ENCODE data around the gene ADGRF5. TPM values are rescaled to one million over a fixed set of nuclear protein-coding genes. Genes with fewer than 3 reads are reported as not detected.

ADGRF5 gene
- polyA plus RNA-seq, 5 donors = 92.2 to 166 (median 130) TPM

DNA sequence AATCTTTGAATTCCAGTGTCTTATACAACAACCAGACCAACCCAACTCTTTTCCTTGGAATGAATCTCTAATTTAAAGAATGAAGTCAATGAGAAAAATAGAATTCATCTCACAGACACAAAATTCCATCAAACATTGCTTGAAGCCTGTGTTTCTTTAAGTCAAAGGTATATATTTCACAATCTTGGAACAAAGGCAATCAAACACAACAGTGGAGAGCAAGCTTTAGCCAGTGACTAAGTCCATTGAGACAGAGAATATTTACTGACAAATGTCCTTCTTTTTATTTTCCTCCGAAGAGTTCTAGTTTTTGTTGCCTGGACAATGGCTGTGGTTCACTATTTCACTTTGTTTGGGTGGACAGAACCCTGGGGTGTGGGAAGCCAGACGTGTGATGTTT lies 92.8 kb downstream of the ADGRF5 start:
- DNase-seq = no peak

DNA sequence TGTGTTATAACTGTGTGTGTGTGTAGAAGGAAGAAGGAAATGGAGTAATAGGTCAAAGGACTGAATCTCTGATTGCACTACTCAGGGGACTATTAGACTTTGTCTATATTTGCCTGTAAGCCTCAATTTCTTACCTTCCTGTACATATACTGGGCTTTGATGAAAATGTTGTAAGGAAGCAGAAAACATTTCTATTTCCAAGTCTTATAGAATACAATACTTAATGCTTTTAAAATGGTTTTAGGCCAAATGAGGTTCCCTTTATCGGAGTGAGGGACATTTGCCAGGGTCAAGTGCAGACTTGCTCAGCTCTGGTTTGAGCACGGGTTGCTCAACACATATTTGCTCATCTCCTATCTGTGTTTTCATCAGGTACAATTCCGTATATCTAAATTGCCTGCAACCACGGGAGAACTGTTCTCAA lies 100.3 kb downstream of the ADGRF5 start:
- DNase-seq = no peak

DNA sequence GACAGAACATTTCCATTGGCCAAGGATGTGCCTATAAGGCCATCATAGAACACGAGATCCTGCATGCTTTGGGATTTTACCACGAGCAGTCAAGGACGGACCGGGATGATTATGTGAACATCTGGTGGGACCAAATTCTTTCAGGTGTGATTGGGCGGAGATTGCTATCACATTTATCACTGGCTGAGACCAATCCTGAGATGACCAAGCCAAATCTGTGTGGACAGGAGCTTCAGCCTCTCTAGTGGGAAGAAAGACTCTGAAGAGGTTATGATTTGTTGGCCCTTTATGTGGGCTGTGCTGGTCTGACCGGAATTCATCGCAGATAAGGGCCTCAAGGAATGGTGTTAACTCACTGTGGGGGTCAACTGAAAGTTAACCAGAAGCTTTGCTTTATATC lies 102.2 kb downstream of the ADGRF5 start:
- DNase-seq = no peak

DNA sequence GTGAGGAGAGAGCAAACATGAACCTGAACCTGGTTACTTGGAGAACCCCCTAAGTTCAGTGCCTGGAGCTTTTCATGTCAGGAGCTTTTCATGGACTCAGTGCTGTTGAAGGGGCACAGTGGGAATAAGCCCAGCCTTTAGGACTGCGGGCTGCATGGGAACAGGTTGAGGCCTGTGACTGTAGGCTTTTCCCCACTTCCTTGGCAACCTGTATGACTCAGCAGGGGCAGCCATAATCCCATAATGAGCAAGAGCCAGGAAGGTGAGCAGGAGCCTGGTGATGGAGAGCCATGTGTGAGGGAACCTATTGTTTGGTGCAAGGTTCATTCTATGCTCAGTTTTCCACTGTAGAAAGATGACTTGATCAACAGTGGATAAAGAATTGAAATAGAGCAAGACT lies 105.1 kb downstream of the ADGRF5 start:
- no peak for DNase-seq

DNA sequence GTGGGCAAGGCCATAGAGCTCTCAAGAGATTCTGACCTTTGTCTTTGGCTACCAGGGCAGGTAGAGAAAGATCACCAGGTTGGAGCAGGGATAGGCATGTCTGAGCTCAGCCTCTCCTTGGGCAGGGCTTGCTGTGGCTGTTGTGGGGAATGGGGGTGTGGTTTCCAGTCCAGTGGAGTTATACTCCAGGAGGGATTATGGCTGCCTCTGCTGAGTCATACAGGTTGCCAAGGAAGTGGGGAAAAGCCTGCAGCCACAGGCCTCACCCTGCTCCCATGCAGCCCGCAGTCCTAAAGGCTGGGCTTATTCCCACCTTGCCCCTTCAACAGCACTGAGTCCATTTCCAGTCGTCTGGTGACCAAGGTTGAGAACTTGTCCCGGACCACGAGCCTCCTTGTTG lies 106.6 kb downstream of the ADGRF5 start:
- DNase-seq = no peak

DNA sequence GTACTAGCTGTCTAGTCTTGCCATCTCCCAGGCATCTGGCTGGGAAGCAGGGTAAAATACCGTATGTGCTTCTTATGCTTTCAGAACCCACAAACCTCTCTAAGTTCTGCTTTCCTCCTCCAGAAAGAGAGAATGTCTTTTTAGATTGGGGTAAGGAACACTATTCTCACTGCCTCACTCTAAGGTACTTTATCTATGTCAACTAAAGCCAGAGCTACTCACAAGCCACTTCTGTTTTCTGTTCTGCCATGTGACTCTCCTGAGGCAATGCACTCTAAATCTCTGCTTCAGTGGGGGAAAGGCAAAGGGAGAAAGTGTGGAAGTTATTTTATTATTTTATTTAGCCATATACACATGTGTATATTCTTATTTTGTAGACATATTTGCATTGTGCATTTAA lies 112.9 kb downstream of the ADGRF5 start:
- DNase-seq = no peak

Other genes with a start within 250 kb of the ADGRF5 start
- gene TDRD6, start 234.1 kb downstream of the ADGRF5 start, polyA plus RNA-seq (ENCODE audit: insufficient read depth in 1 of 5, insufficient read length in 5 of 5, low replicate concordance in 1 of 5) = 1 to 10 TPM; 1.3 to 2.6 (median 2.4) TPM
- gene PLA2G7, start 186.6 kb downstream of the ADGRF5 start, polyA plus RNA-seq (ENCODE audit: insufficient read depth in 1 of 5, insufficient read length in 5 of 5, low replicate concordance in 1 of 5) = 1 to 10 TPM in 3 of 5 donors, under 1 TPM in 2; 0.73 to 1.6 (median 1.3) TPM
- gene ANKRD66, start 175.0 kb downstream of the ADGRF5 start, polyA plus RNA-seq (ENCODE audit: insufficient read depth in 1 of 5, insufficient read length in 5 of 5, low replicate concordance in 1 of 5) = 1 to 10 TPM in 4 of 5 donors, under 1 TPM in 1; 0.34 to 4.2 (median 3.2) TPM
- gene MEP1A, start 128.5 kb downstream of the ADGRF5 start, polyA plus RNA-seq (ENCODE audit: insufficient read depth in 1 of 5, insufficient read length in 5 of 5, low replicate concordance in 1 of 5) = under 1 TPM in 3 of 5 donors, not detected in 2; 0.04 to 0.28 (median 0.22) TPM
- under 1 TPM; 0.07 to 0.54 (median 0.22) TPM for gene ADGRF1, start 120.4 kb upstream of the ADGRF5 start, polyA plus RNA-seq (ENCODE audit: insufficient read depth in 1 of 5, insufficient read length in 5 of 5, low replicate concordance in 1 of 5)

All from right lung (tissue), 5 donors.